Upper lobe of left lung (tissue), 6 donors: ENCODE results near the gene PSPH. TPM values are rescaled to one million over a fixed set of nuclear protein-coding genes. Genes with fewer than 3 reads are reported as not detected.

ENCODE experiments used
- ATAC-seq, 2 donors: fragments of 200-7000 bp; cut with Tn5 transposase; one replicate each; pipeline ENCODE4 v1.9.1; 2022; ENCODE audit warnings: mild to moderate bottlenecking in 2 of 2, moderate library complexity in 2 of 2; ENCODE audit not compliant: low FRiP score in 2 of 2
- DNase-seq, 2 donors: peaks; one replicate each; pipeline ENCODE4 v3.0.0-alpha.2; 2019 to 2020
- H3K27ac ChIP-seq, 4 donors: fragments of 200-600 bp; sonication (generic); one replicate each; pipeline ENCODE4 v1.5.1; 2016 to 2019
- H3K27me3 ChIP-seq, 4 donors: fragments of 200-600 bp; sonication (generic); one replicate each; pipeline ENCODE4 v1.5.1; 2017 to 2019
- H3K36me3 ChIP-seq, 4 donors: fragments of 200-600 bp; sonication (generic); one replicate each; pipeline ENCODE4 v1.5.1; 2016 to 2019
- H3K4me1 ChIP-seq, 4 donors: fragments of 200-600 bp; sonication (generic); one replicate each; pipeline ENCODE4 v1.5.1; 2018 to 2019
- H3K4me3 ChIP-seq, 4 donors: fragments of 200-600 bp; sonication (generic); one replicate each; pipeline ENCODE4 v1.5.1; 2017 to 2019; ENCODE audit warnings: mild to moderate bottlenecking in 2 of 4, moderate library complexity in 1 of 4
- H3K9me3 ChIP-seq, 4 donors: fragments of 200-600 bp; sonication (generic); one replicate each; pipeline ENCODE4 v1.5.1; 2018 to 2019
- EP300 ChIP-seq, 4 donors: sonication (generic); formaldehyde crosslinking; IDR thresholded peaks; one replicate each; pipeline ENCODE4 v1.5.1; 2017; ENCODE audit warnings: antibody characterized with exemption in 4 of 4, control low read depth in 2 of 4
- POLR2A ChIP-seq, 4 donors: fragments of 450-650 bp; IDR thresholded peaks; one replicate each; pipeline ENCODE4 v1.5.1; 2016 to 2017; ENCODE audit warnings: antibody characterized with exemption in 4 of 4, mild to moderate bottlenecking in 2 of 4
- POLR2AphosphoS5 ChIP-seq, 2 donors: sonication (generic); formaldehyde crosslinking; IDR thresholded peaks; one replicate each; pipeline ENCODE4 v1.5.1; 2017; ENCODE audit warnings: antibody characterized with exemption in 2 of 2
- WGBS, 2 donors: methylation state at CpG; one replicate each; pipeline ENCODE4 v1.1.5; 2017 to 2018; 5-methylcytosine and 5-hydroxymethylcytosine counted together
- total RNA-seq, 6 donors: library from RNA; depleted of rRNA in 4 of 6; stranded (reverse); fragments of >200 nt in 4 of 6; gene quantifications; one replicate each; pipeline versions ENCODE4 v1.1.0 to v1.2.1, GENCODE V29; 2016 to 2021
- TF ChIP-seq, protein P1 (sequence below), 6 experiments: fragments of 450-650 bp in 4 of 6; fragments of 200-600 bp in 2 of 6; sonication (generic) in 2 of 6; IDR thresholded peaks; one replicate each; pipeline ENCODE4 v1.5.1; 2016 to 2019; ENCODE audit warnings: antibody characterized with exemption in 6 of 6
- donor health status: DM: no; HTN: no; CAD: no; lungs with moderate emphysema.
- donor health status: DM: no; HTN: yes; CAD: no; lungs with severe emphysema.

PSPH gene
- total RNA-seq, 6 donors from 2014 or later, result 6.8 to 18.9 (median 13.5) TPM

DNA sequence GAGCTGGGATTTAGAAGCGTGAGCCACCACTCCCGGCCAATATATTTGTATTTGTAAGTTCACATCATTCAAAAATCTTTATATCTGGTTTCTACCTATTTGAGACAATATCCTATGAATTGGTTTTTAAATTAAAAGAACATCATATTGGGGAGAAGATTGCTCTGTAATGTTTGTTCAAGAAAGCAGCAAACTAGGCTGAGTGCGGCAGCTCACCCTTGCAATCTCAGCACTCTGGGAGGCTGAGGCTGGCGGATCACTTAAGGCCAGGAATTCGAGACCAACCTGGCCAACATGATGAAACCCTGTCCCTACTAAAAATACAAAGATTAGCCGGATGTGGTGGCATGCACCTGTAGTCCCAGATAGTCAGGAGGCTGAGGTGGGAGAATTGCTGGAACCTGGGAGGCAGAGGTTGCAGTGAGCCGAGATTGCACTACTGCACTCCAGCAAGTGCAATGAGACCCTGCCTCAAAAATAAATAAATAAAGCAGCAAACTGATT is 77.4 kb downstream of the PSPH start:
- H3K36me3 ChIP-seq, result peaks cover 5 to 12% (median 10%) of the 10 kb centered on the region in 4 donors
- no peak overlapping the region for H3K4me3 ChIP-seq
- H3K4me1 ChIP-seq, result peaks cover 0 to 17% (median 8%) of the 10 kb centered on the region in 4 donors
- no peak for DNase-seq
- TF ChIP-seq EP300 (IDR thresholded peaks at IDR 0.05) (no peak), POLR2AphosphoS5 (IDR thresholded peaks at IDR 0.05) (no peak), POLR2A (IDR thresholded peaks at IDR 0.05) (no peak)
- TF ChIP-seq, protein P1, sequence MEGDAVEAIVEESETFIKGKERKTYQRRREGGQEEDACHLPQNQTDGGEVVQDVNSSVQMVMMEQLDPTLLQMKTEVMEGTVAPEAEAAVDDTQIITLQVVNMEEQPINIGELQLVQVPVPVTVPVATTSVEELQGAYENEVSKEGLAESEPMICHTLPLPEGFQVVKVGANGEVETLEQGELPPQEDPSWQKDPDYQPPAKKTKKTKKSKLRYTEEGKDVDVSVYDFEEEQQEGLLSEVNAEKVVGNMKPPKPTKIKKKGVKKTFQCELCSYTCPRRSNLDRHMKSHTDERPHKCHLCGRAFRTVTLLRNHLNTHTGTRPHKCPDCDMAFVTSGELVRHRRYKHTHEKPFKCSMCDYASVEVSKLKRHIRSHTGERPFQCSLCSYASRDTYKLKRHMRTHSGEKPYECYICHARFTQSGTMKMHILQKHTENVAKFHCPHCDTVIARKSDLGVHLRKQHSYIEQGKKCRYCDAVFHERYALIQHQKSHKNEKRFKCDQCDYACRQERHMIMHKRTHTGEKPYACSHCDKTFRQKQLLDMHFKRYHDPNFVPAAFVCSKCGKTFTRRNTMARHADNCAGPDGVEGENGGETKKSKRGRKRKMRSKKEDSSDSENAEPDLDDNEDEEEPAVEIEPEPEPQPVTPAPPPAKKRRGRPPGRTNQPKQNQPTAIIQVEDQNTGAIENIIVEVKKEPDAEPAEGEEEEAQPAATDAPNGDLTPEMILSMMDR (IDR thresholded peaks at IDR 0.05), result no peak
- no peak for ATAC-seq
- H3K27me3 ChIP-seq, result no peaks in the 10 kb centered on the region
- 90 to 98% methylated on average over 7 of the region's 7 CpGs for WGBS, 2 donors
- no peak overlapping the region for H3K27ac ChIP-seq
- H3K9me3 ChIP-seq, result no peaks in the 10 kb centered on the region

DNA sequence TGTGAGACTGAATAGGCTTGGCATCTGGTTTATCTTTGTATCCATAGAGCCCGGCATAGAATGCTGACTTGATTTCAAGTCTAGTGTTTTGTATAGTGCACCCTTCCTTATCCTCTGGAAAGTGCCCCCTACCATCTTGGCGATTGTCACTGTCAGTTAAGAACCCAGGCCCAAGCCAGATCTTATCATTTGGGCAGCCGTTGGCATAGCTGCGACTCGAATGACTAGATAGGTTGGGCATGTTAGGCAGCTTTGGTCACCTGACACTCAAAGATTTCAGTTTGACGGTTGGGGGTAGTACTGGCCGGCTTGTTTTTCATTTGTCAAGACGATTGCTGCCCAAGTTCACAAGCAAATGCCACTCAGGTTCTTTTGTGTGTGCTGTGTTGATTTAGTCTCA is 80.3 kb downstream of the PSPH start:
- no peak for DNase-seq
- WGBS, 2 donors, result 56 to 66% methylated on average over 7 to 8 of the region's 8 CpGs
- no peak overlapping the region for H3K4me3 ChIP-seq
- H3K4me1 ChIP-seq, result peaks cover 1 to 28% (median 10%) of the 10 kb centered on the region in 4 donors
- H3K9me3 ChIP-seq, result no peaks in the 10 kb centered on the region
- TF ChIP-seq, protein P1 (IDR thresholded peaks at IDR 0.05), result no peak
- TF ChIP-seq EP300 (IDR thresholded peaks at IDR 0.05) (no peak), POLR2A (IDR thresholded peaks at IDR 0.05) (no peak), POLR2AphosphoS5 (IDR thresholded peaks at IDR 0.05) (no peak)
- H3K27ac ChIP-seq, result no peak overlapping the region
- ATAC-seq, result no peak
- no peaks in the 10 kb centered on the region for H3K27me3 ChIP-seq
- H3K36me3 ChIP-seq, result peaks cover 0 to 18% (median 4%) of the 10 kb centered on the region in 4 donors

DNA sequence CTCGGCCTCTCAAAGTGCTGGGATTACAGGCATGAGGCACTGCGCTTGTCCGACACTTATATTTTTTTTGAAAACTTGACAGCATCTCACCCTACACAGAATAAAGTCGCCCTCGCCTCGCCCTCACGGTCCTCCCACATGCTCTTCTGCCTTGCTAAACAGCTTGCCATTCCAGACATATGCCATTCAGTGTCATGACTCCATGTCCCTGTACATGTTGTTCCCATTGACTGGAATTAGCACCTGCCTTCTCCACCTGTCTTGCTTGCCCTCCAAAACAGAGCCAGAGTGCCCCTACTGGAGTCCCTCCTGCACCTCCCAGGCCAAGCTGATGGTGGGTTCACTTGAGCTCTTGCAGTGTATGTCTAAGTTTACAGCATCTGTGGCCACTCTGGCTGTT is 80.7 kb downstream of the PSPH start:
- WGBS, 2 donors, result 89 to 97% methylated on average over 7 of the region's 7 CpGs
- no peak for ATAC-seq

DNA sequence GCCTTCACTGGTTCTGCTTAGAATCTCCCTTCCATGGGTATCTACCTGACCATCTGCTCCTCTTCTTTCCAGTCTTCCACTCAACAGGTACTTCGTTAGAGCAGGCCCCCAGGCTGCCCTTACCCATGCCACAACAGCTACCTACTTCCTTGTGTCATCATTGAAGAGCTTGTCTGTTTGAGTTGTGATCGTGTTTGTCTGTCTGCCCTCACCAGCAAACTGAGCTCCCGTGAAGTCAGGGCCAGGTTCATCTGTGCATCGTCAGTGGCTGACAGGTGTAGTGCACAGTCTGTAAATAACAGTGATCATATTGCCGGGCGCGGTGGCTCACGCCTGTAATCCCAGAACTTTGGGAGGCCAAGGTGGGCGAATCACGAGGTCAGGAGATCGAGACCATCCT is 81.9 kb downstream of the PSPH start:
- Histone ChIP-seq H3K36me3 (peaks cover 0 to 18% (median 4%) of the 10 kb centered on the region in 4 donors), H3K27ac (no peak overlapping the region), H3K9me3 (no peaks in the 10 kb centered on the region), H3K27me3 (no peaks in the 10 kb centered on the region), H3K4me1 (peaks cover 11 to 40% (median 18%) of the 10 kb centered on the region in 4 donors), H3K4me3 (no peak overlapping the region)
- no peak for DNase-seq
- TF ChIP-seq, protein P1 (IDR thresholded peaks at IDR 0.05), result no peak
- no peak for TF ChIP-seq EP300 (IDR thresholded peaks at IDR 0.05)
- no peak for ATAC-seq
- WGBS, 2 donors, result 93 to 95% methylated on average over 11 of the region's 11 CpGs

More for the DNA sequence above, 80.7 kb downstream of the PSPH start:
- peaks cover 0 to 18% (median 4%) of the 10 kb centered on the region in 4 donors for H3K36me3 ChIP-seq
- no peaks in the 10 kb centered on the region for H3K27me3 ChIP-seq
- TF ChIP-seq POLR2A (IDR thresholded peaks at IDR 0.05), result no peak
- TF ChIP-seq, protein P1 (IDR thresholded peaks at IDR 0.05), result no peak
- TF ChIP-seq POLR2AphosphoS5 (IDR thresholded peaks at IDR 0.05), result no peak
- no peak for TF ChIP-seq EP300 (IDR thresholded peaks at IDR 0.05)
- no peak overlapping the region for H3K4me3 ChIP-seq
- peaks cover 6 to 32% (median 14%) of the 10 kb centered on the region in 4 donors for H3K4me1 ChIP-seq
- DNase-seq, result no peak
- H3K27ac ChIP-seq, result no peak overlapping the region
- no peaks in the 10 kb centered on the region for H3K9me3 ChIP-seq

DNA sequence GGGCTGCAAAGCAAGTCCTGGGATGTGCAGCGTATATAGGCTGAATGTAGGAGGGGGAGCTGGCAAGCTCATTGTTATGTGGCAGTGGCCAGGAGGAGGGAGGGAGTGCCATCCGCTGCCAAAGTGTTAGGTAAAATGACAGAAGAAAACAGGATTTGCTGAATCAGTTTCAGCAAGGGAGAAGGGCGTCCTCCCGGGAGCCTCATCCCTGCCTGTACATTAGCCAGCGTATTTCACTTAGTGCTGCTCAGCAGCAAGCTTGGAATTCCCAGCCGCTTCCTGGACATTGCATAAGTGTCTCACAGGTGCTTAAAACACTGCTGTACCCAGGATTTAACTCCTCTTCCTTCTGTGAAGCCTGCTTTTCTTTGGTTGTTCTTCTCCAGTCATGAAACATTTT is 84.4 kb downstream of the PSPH start:
- Histone ChIP-seq H3K27ac (no peak overlapping the region), H3K4me1 (peaks cover 20 to 48% (median 26%) of the 10 kb centered on the region in 4 donors), H3K9me3 (no peaks in the 10 kb centered on the region), H3K27me3 (no peaks in the 10 kb centered on the region), H3K4me3 (no peak overlapping the region), H3K36me3 (peaks cover 0 to 18% (median 4%) of the 10 kb centered on the region in 4 donors)
- ATAC-seq (no peak), DNase-seq (no peak)
- TF ChIP-seq POLR2A (IDR thresholded peaks at IDR 0.05) (no peak), POLR2AphosphoS5 (IDR thresholded peaks at IDR 0.05) (no peak), EP300 (IDR thresholded peaks at IDR 0.05) (no peak)
- TF ChIP-seq, protein P1 (IDR thresholded peaks at IDR 0.05), result no peak
- WGBS, 2 donors, result 78 to 88% methylated on average over 6 of the region's 6 CpGs
